Measurements from ENCODE around the gene FUT2. TPM values are rescaled to one million over a fixed set of nuclear protein-coding genes. Genes with fewer than 3 reads are reported as not detected.

Gene FUT2
- total and polyA plus RNA-seq, 2 donors from 2014 or later = 0.28 to 5.8 TPM

GRCh38 chr19:48698046-48698445 lies 2.3 kb downstream of the FUT2 start:
- no peak for FAIRE-seq
- Histone ChIP-seq H3K27me3 (ENCODE audit: control insufficient read depth, insufficient read depth, low read length) (no peaks in the 10 kb centered on the region), H3K27ac (ENCODE audit: low read depth in 2 of 2, low read length in 2 of 2) (no peak overlapping the region), H3K4me3 (ENCODE audit: low read length in 3 of 3) (no peak overlapping the region), H3K9me3 (ENCODE audit: control insufficient read depth in 2 of 3, insufficient read depth in 1 of 3, low read length in 3 of 3) (no peaks in the 10 kb centered on the region), H3K9ac (ENCODE audit: low read length in 3 of 3) (no peak overlapping the region), H3K4me1 (ENCODE audit: control insufficient read depth in 2 of 3, insufficient read depth in 2 of 3, low read depth in 1 of 3, low read length in 3 of 3) (peaks cover 0 to 2% (median 0%) of the 10 kb centered on the region in 3 donors), H3K36me3 (ENCODE audit: control insufficient read depth in 2 of 3, insufficient read depth in 3 of 3, low read length in 3 of 3) (peaks cover 2 to 4% (median 3%) of the 10 kb centered on the region in 3 donors)
- no peak for DNase-seq
- no peak for TF ChIP-seq CTCF (IDR thresholded peaks at IDR 0.05; ENCODE audit: borderline replicate concordance, extremely low read depth, insufficient read depth)
- intact Hi-C loops (cut with DNase I) = no loop called here

- no peaks in the 10 kb centered on the region for H3K9me3 ChIP-seq (ENCODE audit: control insufficient read depth in 2 of 3, insufficient read depth in 1 of 3, low read length in 3 of 3)
- peaks cover 2 to 4% (median 3%) of the 10 kb centered on the region in 3 donors for H3K36me3 ChIP-seq (ENCODE audit: control insufficient read depth in 2 of 3, insufficient read depth in 3 of 3, low read length in 3 of 3)
- intact Hi-C loops (cut with DNase I) = no loop called here
- no peak overlapping the region for H3K9ac ChIP-seq (ENCODE audit: low read length in 3 of 3)
- H3K27me3 ChIP-seq (ENCODE audit: control insufficient read depth, insufficient read depth, low read length) = no peaks in the 10 kb centered on the region
- no peak overlapping the region for H3K27ac ChIP-seq (ENCODE audit: low read depth in 2 of 2, low read length in 2 of 2)
- DNase-seq (no peak), FAIRE-seq (no peak)
- TF ChIP-seq CTCF (IDR thresholded peaks at IDR 0.05; ENCODE audit: borderline replicate concordance, extremely low read depth, insufficient read depth) = no peak
- no peaks in the 10 kb centered on the region for H3K4me1 ChIP-seq (ENCODE audit: control insufficient read depth in 2 of 3, insufficient read depth in 2 of 3, low read depth in 1 of 3, low read length in 3 of 3)
- H3K4me3 ChIP-seq (ENCODE audit: low read length in 3 of 3) = no peak overlapping the region
These were observed 6.9 kb downstream of the FUT2 start for GRCh38 chr19:48702701-48703100.

- Histone ChIP-seq H3K36me3 (ENCODE audit: control insufficient read depth in 2 of 3, insufficient read depth in 3 of 3, low read length in 3 of 3) (peaks cover 2 to 4% (median 3%) of the 10 kb centered on the region in 3 donors), H3K9ac (ENCODE audit: low read length in 3 of 3) (no peak overlapping the region), H3K27me3 (ENCODE audit: control insufficient read depth, insufficient read depth, low read length) (no peaks in the 10 kb centered on the region), H3K27ac (ENCODE audit: low read depth in 2 of 2, low read length in 2 of 2) (no peak overlapping the region), H3K4me1 (ENCODE audit: control insufficient read depth in 2 of 3, insufficient read depth in 2 of 3, low read depth in 1 of 3, low read length in 3 of 3) (no peaks in the 10 kb centered on the region), H3K9me3 (ENCODE audit: control insufficient read depth in 2 of 3, insufficient read depth in 1 of 3, low read length in 3 of 3) (no peaks in the 10 kb centered on the region), H3K4me3 (ENCODE audit: low read length in 3 of 3) (no peak overlapping the region)
- TF ChIP-seq CTCF (IDR thresholded peaks at IDR 0.05; ENCODE audit: borderline replicate concordance, extremely low read depth, insufficient read depth) = no peak
- FAIRE-seq = no peak
- intact Hi-C loops (cut with DNase I) = no loop called here
- no peak for DNase-seq
These were observed 7.5 kb downstream of the FUT2 start for GRCh38 chr19:48703316-48703715.

GRCh38 chr19:48705431-48705830 lies 9.7 kb downstream of the FUT2 start:
- intact Hi-C loops (cut with DNase I) = no loop called here
- H3K4me3 ChIP-seq (ENCODE audit: low read length in 3 of 3) = no peak overlapping the region
- H3K27me3 ChIP-seq (ENCODE audit: control insufficient read depth, insufficient read depth, low read length) = no peaks in the 10 kb centered on the region
- H3K27ac ChIP-seq (ENCODE audit: low read depth in 2 of 2, low read length in 2 of 2) = no peak overlapping the region
- no peaks in the 10 kb centered on the region for H3K4me1 ChIP-seq (ENCODE audit: control insufficient read depth in 2 of 3, insufficient read depth in 2 of 3, low read depth in 1 of 3, low read length in 3 of 3)
- no peak overlapping the region for H3K9ac ChIP-seq (ENCODE audit: low read length in 3 of 3)
- no peak for FAIRE-seq
- H3K36me3 ChIP-seq (ENCODE audit: control insufficient read depth in 2 of 3, insufficient read depth in 3 of 3, low read length in 3 of 3) = peaks cover 2 to 4% (median 3%) of the 10 kb centered on the region in 3 donors
- TF ChIP-seq CTCF (IDR thresholded peaks at IDR 0.05; ENCODE audit: borderline replicate concordance, extremely low read depth, insufficient read depth) = no peak
- H3K9me3 ChIP-seq (ENCODE audit: control insufficient read depth in 2 of 3, insufficient read depth in 1 of 3, low read length in 3 of 3) = no peaks in the 10 kb centered on the region
- DNase-seq = peak in 1 of 5 donors; percentile 61
